HUES64 (cell line): ENCODE measurements around the gene SRRM5.
"Not testable (repeated sequence)": the region's sequence is repeated elsewhere in the genome, so short reads cannot be mapped to it uniquely, and the experiment has no call there.

Source experiments
- H3K27ac ChIP-seq: 2 replicates; pipeline ENCODE4 v1.7.0; 2013; ENCODE audit warnings: low read depth, low read length, inconsistent platforms
- H3K27me3 ChIP-seq: 2 replicates; pipeline ENCODE4 v1.6.1; 2013; ENCODE audit warnings: mild to moderate bottlenecking, low read length; ENCODE audit not compliant: insufficient read depth
- H3K36me3 ChIP-seq: 2 replicates; pipeline ENCODE4 v1.6.1; 2013; ENCODE audit warnings: mild to moderate bottlenecking, low read length; ENCODE audit not compliant: insufficient read depth
- H3K4me1 ChIP-seq: 2 replicates; pipeline ENCODE4 v1.6.1; 2013; ENCODE audit warnings: mild to moderate bottlenecking, low read length, moderate library complexity; ENCODE audit not compliant: insufficient read depth
- H3K4me3 ChIP-seq: 2 replicates; pipeline ENCODE4 v1.5.1; 2013; ENCODE audit warnings: mild to moderate bottlenecking, low read length, moderate library complexity
- H3K9ac ChIP-seq: 2 replicates; pipeline ENCODE4 v1.6.1; 2013; ENCODE audit warnings: mild to moderate bottlenecking, low read depth, low read length
- H3K9me3 ChIP-seq: 2 replicates; pipeline ENCODE4 v1.6.1; 2013; ENCODE audit warnings: low read depth, low read length; ENCODE audit not compliant: insufficient read depth
- WGBS: fragments of 150-250, 120-280 bp; methylation state at CpG from one replicate; pipeline ENCODE4 v1.1.7; 2013; ENCODE audit warnings: missing lambda C conversion rate; 5-methylcytosine and 5-hydroxymethylcytosine counted together

SRRM5 gene

GRCh38 chr19:43599635-43600295 lies 12.1 kb upstream of the SRRM5 start:
- no peaks in the 10 kb centered on the region for H3K9me3 ChIP-seq
- H3K4me1 ChIP-seq, result peaks cover 5% of the 10 kb centered on the region; the same call in 1 of the 2 replicates
- no peak overlapping the region for H3K27ac ChIP-seq
- H3K9ac ChIP-seq, result no peak overlapping the region
- 93% methylated on average over 2 of the region's 4 CpGs for WGBS
- no peaks in the 10 kb centered on the region for H3K27me3 ChIP-seq
- no peak overlapping the region for H3K4me3 ChIP-seq
- peaks cover 37% of the 10 kb centered on the region for H3K36me3 ChIP-seq

- H3K4me1 ChIP-seq, H3K4me3 ChIP-seq, H3K27me3 ChIP-seq, H3K27ac ChIP-seq, H3K9ac ChIP-seq, H3K9me3 ChIP-seq: not testable (repeated sequence)
- H3K36me3 ChIP-seq, result peaks cover 37% of the 10 kb centered on the region
- WGBS, result 88% methylated on average over 4 of the region's 5 CpGs
These were observed 11.6 kb upstream of the SRRM5 start for GRCh38 chr19:43600326-43600725.

- no peaks in the 10 kb centered on the region for H3K4me1 ChIP-seq
- no peaks in the 10 kb centered on the region for H3K27me3 ChIP-seq
- H3K27ac ChIP-seq, result no peak overlapping the region
- 89% methylated on average over 7 of the region's 7 CpGs for WGBS
- no peak overlapping the region for H3K4me3 ChIP-seq
- H3K36me3 ChIP-seq, result peaks cover 13% of the 10 kb centered on the region; the same call in 1 of the 2 replicates
- H3K9ac ChIP-seq, result no peak overlapping the region
- H3K9me3 ChIP-seq, result no peaks in the 10 kb centered on the region
These were observed 5.9 kb upstream of the SRRM5 start for GRCh38 chr19:43605875-43606568.

GRCh38 chr19:43606569-43607229 lies 5.2 kb upstream of the SRRM5 start:
- Histone ChIP-seq H3K9me3 (no peaks in the 10 kb centered on the region), H3K4me3 (no peak overlapping the region), H3K36me3 (0 out of 2 replicates have a peak, but pooled peaks cover 7% of the 10 kb centered on the region), H3K4me1 (no peaks in the 10 kb centered on the region), H3K9ac (no peak overlapping the region), H3K27ac (no peak overlapping the region), H3K27me3 (no peaks in the 10 kb centered on the region)
- 90% methylated on average over 7 of the region's 7 CpGs for WGBS

GRCh38 chr19:43607238-43608205 lies 4.4 kb upstream of the SRRM5 start:
- H3K36me3 ChIP-seq, result peaks cover 14% of the 10 kb centered on the region; the same call in 1 of the 2 replicates
- WGBS, result 94% methylated on average over 28 of the region's 28 CpGs

GRCh38 chr19:43609872-43610271 lies 2.0 kb upstream of the SRRM5 start:
- no peaks in the 10 kb centered on the region for H3K9me3 ChIP-seq
- H3K27ac ChIP-seq, result no peak overlapping the region
- WGBS, result 86% methylated on average over 7 of the region's 7 CpGs
- H3K4me3 ChIP-seq, result no peak overlapping the region
- H3K36me3 ChIP-seq, result peaks cover 18% of the 10 kb centered on the region
- no peaks in the 10 kb centered on the region for H3K27me3 ChIP-seq
- no peaks in the 10 kb centered on the region for H3K4me1 ChIP-seq
- H3K9ac ChIP-seq, result no peak overlapping the region

More at GRCh38 chr19:43607238-43608205, 4.4 kb upstream of the SRRM5 start:
- Histone ChIP-seq H3K4me3 (no peak overlapping the region), H3K27ac (no peak overlapping the region), H3K27me3 (no peaks in the 10 kb centered on the region), H3K4me1 (no peaks in the 10 kb centered on the region), H3K9ac (no peak overlapping the region), H3K9me3 (no peaks in the 10 kb centered on the region)

- Histone ChIP-seq H3K27ac (no peak overlapping the region), H3K4me1 (no peaks in the 10 kb centered on the region), H3K4me3 (no peak overlapping the region), H3K27me3 (no peaks in the 10 kb centered on the region), H3K36me3 (peaks cover 18% of the 10 kb centered on the region), H3K9me3 (no peaks in the 10 kb centered on the region), H3K9ac (no peak overlapping the region)
- WGBS, result 67% methylated on average over 3 of the region's 3 CpGs
These were observed 1.4 kb upstream of the SRRM5 start for GRCh38 chr19:43610493-43610892.

- no peak overlapping the region for H3K27ac ChIP-seq
- H3K4me3 ChIP-seq, result no peak overlapping the region
- WGBS, result 96% methylated on average over 12 of the region's 12 CpGs
- peaks cover 18% of the 10 kb centered on the region for H3K36me3 ChIP-seq
- H3K27me3 ChIP-seq, result no peaks in the 10 kb centered on the region
- no peaks in the 10 kb centered on the region for H3K4me1 ChIP-seq
- no peaks in the 10 kb centered on the region for H3K9me3 ChIP-seq
- H3K9ac ChIP-seq, result no peak overlapping the region
These were observed 486 bp downstream of the SRRM5 start for GRCh38 chr19:43612374-43612773.

- Histone ChIP-seq H3K27me3 (no peaks in the 10 kb centered on the region), H3K4me1 (peaks cover 4% of the 10 kb centered on the region; the same call in 1 of the 2 replicates), H3K36me3 (peaks cover 18% of the 10 kb centered on the region), H3K9me3 (no peaks in the 10 kb centered on the region), H3K4me3 (no peak overlapping the region), H3K9ac (no peak overlapping the region), H3K27ac (no peak overlapping the region)
- WGBS, result no CpG with 5 or more reads among the region's 1 CpG
These were observed 4.4 kb downstream of the SRRM5 start for GRCh38 chr19:43616306-43616705.

- H3K36me3 ChIP-seq, result peaks cover 15% of the 10 kb centered on the region
- H3K9ac ChIP-seq, result no peak overlapping the region
- H3K9me3 ChIP-seq, result no peaks in the 10 kb centered on the region
- 93% methylated on average over 6 of the region's 6 CpGs for WGBS
- peaks cover 4% of the 10 kb centered on the region; the same call in 1 of the 2 replicates for H3K4me1 ChIP-seq
- H3K4me3 ChIP-seq, result no peak overlapping the region
- no peak overlapping the region for H3K27ac ChIP-seq
- H3K27me3 ChIP-seq, result no peaks in the 10 kb centered on the region
These were observed 5.1 kb downstream of the SRRM5 start for GRCh38 chr19:43616954-43617353.
